ENCODE data around the gene JPT2.
"Not testable (repeated sequence)": the region's sequence is repeated elsewhere in the genome, so short reads cannot be mapped to it uniquely, and the experiment has no call there.

Gene JPT2

DNA sequence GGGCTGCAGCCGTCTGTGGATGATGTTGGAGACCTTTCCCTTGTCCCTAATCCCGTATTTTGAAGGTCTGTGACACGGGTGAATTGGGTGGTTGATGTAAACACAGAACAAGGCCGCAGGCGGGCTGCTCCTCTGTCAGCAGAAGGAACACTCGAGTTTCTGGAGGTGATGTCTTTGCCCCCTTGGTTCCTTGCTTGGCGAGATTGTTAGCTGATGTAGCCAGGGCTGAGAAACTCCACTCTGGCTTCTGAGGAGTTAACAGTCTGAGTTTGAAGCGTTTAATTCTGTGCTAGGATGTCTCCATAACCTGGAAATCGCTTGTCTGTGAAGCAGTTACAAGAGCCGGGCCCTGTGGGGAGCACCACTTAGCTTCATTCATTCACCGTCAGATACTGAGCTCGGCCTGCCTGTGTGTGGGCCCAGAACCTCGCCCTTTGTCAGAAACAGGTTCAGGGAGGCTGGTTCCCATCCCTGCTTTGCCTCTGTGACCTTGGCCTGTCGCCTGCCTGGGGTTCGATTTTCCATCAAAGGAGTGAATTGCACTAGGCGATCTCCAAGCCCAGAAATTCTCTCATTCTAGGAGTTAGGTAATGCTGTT, 29.2 kb downstream of the JPT2 start:
- DNase-seq (ENCODE audit: low read depth), result no peak

DNA sequence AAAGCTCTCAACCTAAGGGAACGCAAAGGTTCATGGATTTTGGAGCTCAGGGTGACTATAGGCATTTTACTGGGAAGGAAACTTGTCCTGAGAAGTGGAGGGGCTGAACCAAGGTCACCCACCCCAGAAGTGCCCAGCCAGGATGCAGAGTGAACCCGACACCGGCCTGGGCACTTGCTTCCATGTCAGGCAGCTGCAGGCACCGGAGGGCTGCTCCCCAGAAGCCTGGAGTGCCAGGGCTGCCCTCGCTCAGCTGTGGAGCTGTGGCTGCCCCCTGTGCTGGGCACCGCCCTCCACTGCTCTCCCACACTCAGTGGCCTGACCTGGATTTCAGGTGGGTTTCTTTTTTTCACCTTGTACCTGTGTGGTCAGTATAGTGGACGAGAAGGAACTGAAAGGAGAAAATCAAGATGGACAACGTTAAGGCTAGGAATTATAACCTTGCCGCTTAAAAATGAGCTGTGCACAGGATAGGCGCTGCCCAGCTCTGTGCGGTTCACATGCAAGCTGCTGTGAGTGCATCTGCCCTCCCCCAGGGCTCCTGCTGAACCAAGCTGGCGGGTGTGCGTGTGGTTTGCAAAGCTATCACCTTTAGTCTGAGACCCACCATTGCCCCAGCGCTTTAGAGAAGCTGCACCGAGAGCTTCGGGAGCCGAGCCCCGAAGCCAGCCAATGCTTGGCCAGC, 30.1 kb downstream of the JPT2 start:
- no peak for DNase-seq (ENCODE audit: low read depth)

DNA sequence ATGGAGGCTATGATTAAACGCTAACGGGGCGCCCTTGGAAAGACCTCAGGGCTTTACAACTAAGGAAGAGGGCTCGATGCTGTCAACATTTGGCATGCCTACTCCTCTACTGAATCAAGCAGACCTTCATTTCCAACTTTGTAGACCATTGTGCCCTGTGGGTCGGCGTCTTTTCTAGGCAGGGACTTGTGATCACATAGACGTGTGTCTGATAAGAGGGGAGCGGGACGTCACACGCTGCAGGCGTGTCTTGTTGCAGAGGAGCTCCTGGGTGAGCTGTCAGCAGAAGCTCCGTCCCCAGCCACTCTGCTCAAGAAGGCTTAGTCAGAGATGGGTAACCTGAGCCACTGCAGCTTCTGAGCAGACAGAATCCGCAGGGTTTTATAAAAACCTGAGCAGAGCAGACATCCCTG, 30.7 kb downstream of the JPT2 start:
- DNase-seq (ENCODE audit: low read depth), result no peak

DNA sequence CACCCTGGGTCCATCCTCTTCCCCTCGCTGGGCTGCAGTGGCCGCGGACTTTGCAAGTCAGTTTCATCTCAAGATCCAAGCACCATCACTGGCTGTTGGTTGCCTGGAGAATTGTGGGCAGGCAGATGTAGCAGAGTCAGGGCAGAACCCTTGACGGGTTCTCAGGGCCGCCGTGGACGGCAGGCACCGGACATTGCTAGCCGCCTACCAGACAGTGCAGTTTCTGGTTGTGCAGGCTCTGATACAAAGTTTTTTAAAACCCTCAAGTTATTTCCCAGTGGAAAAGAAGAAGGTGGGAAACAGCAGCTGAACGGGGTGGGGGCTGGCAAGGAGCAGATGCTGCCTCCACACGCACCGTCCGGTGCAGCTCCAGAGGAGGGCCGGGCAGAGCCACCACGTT, 31.3 kb downstream of the JPT2 start:
- no peak for DNase-seq (ENCODE audit: low read depth)

DNA sequence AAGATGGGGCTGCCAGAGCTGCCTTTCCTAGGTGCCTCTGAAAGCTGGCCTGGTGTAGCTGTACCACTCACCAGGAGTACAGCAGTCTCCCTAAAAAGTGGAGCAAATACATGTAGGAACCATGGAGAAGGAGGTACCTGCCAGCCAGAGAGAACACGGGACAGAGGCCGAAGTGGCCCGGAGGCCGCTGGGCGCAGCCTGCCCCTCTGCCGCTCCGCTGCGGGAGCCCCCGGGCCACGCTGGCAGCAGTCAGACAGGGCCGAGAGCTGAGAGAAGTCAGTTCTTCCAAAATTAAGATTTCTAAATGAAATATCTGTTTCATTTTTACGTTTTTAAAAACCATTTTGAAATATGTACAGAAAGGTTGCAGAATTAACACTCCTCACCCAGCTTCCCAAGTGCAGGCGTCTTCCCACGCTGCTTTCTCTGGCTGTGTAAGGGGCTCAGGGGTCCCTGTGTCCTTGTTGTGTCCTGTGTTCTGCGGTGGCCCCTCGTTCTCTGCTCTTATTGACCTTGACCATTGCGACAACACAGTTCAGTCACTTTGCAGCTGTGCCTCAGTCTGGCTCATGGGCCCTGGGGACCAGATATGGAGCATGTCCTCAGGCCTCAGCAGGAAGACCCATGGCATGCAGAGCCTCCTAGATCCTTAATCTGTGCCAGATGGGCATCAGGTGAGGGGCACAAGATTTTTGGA, 32.9 kb downstream of the JPT2 start:
- no peak for DNase-seq (ENCODE audit: low read depth)

DNA sequence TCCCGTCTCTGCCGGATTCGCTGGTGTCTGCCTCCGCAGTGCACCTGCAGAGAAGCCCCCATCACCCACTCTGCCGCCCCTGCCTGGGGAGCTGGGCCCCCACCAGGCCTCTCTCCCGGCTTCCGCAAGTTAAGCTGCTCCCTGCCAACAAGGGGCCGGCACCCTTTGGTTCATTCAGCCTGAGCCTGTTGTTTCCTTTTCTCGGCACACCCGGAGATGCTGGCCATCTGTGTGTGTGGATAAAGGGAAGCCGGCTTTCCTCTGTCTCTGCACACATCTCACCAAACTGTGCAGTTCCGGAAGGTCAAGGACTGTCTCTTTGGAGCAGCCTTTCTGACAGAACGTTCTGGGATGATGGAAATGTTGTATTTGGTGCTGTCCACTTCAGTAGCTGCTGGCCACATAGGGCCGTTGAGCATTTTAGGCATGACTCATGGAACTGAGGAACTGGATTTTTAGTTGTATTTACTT, 34.7 kb downstream of the JPT2 start:
- DNase-seq (ENCODE audit: low read depth), result no peak

DNA sequence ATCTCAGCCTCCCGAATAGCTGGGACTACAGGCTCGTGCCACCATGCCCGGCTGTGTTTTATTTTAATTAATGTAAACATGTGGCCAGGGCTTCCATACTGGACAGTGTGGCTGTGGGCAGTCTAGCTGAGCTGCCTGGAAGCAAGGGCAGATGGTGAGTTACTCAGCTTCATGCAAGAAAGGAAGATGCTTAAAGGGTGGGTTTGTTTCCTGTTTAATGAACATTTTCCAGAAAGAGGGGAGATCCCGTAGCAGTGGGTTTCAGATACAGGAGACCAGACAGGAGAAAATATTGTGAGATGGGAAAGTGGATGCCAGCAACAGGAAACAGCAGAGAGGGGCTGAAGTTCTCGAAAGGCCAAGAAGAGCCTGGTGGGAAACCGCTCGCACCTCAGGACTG, 35.3 kb downstream of the JPT2 start:
- DNase-seq (ENCODE audit: low read depth), result no peak

DNA sequence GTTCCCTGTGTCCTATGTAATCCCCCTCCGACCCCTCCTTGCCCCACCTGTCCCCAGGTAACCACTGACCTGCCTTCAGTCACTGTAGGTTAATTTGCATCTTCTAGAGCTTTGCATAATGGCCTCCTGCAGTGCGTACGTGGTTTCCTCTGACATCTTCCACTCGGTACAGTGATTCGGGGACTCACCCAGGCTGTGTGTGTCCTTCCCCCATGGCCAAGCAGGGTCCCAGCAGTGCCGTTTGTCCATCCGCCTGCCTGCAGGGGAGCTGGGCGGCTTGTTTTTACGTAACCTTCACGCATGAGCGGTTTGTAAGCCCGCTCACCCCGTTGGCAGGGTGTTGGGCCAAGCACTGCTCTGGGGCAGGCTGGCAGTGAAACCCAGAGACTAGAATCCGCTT, 35.9 kb downstream of the JPT2 start:
- DNase-seq (ENCODE audit: low read depth), result no peak

DNA sequence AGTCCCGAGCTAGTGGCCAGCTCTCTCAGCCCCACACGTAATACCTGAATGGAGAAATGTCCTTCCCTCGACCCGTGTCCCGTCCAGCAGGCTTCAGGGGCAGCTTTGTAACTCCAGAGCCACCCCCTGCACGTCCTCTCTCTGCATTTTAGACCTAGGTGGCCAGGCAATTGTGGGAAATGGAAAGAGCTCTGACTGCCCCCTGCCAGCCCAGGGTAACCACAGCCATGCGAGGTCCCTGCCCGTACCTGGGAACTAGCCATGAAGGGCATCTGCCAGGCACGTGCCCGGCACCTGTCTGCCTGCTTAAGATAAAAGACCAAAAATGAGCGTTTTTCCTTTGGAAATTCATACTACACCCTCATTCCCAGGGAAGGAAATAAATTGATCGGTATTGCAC, 37.1 kb downstream of the JPT2 start:
- no peak for DNase-seq (ENCODE audit: low read depth)

DNA sequence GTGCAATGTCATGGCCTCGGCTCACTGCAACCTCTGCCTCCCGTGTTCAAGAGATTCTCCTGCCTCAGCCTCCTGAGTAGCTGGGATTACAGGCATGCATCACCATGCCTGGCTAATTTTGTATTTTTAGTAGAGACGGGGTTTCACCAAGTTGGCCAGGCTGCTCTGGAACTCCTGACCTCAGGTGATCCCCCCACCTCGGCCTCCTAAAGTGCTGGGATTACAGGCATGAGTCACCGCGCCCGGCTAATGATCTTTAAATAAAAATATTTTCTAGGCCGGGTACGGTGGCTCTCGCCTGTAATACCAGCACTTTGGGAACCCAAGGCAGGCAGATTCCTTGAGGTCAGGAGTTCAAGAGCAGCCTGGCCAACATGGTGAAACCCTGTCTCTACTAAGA, 40.2 kb downstream of the JPT2 start:
- DNase-seq (ENCODE audit: low read depth), result not testable (repeated sequence)

DNA sequence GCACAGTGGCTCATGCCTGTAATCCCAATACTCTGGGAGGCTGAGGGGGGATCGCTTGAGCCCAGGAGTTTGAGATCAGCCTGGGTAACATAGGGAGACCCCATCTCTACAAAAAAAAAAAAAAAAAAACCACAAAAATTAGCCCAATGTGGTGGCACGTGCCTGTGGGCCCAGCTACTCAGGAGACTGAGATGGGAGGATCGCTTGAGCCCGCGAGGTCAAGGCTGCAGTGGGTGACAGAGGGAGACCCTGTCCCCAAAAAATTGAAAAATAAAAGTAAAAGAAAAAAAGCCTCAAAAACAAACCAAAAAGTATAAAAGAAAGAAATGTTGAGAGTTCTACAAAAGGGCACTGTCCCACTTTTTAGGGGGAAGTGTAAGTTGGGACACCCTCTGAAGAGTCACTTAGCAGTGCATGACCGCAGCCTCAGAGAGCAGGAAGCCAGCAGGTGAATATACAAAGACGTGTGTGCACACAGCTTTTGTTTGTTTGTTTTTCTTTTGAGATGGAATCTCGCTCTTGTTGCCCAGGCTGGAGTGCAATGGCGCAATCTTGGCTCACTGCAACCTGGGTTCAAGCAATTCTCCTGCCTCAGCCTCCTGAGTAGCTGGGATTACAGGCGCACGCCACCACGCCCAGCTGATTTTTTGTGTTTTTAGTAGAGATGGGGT, 41.6 kb downstream of the JPT2 start:
- not testable (repeated sequence) for DNase-seq (ENCODE audit: low read depth)

DNA sequence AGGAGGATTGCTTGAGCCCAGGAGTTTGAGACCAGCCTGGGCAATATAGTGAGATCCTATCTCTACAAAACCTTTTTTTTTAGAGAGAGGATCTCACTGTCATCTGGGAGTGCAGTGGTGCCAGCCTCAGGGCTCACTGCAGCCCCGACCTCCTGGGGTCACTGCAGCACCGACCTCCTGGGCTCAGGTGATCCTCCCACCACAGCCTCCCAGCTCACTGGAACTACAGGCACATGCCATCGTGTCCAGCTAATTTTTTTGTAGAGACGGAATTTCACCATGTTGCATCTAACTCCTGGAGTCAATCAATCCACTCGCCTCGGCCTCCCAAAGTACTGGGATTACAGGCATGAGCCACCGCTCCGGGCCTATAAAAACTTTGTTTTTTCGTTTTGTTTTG, 43.3 kb downstream of the JPT2 start:
- DNase-seq (ENCODE audit: low read depth), result no peak

DNA sequence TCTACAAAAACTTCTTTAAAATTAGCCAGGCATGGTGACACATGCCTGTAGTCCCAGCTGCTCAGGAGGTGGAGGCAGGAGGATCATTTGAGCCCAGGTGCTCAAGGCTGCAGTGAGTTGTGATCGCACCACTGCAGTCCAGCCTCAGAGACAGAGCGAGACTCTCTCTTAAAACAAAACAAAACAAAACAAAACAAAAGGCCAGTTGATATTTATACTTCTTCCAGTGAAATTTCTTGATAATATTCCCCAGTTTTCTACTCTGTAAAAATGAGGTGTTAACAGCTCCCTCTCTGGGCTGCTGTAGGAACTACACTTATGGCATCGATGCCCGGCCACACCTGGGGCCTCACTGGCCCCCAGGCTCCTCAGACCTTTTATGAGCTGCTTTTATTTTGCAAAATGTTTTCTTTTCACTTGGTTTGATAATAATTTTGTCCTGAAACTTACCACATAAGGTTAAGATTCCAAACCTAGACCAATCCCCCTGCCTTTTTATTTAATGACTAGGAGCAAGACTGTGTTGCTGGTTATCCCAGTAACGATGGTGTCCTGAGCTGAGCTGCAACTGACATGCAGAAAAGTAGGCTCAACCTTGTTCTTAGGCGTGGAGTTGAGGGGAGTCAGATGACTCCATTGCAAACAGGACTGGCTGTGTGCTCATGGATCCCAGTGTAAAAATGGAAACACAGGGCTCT, 45.5 kb downstream of the JPT2 start:
- peak; percentile 12 for DNase-seq (ENCODE audit: low read depth)

DNA sequence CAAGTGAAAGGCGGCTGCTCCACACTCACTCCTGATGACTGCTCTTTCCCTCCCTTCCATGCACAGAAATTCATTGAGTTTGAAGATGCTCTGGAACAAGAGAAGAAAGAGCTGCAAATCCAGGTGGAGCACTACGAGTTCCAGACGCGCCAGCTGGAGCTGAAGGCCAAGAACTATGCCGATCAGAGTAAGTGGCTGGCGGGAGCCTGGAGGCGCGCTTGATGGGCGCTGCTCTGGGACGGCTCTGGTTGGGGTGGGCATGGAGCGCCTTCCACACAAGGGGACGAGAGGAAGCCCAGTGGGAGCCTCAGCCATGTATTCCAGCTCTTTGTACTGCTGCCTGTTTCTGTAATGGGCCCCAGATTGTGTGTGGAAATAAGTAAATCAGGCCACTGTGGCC, 46.4 kb downstream of the JPT2 start:
- DNase-seq (ENCODE audit: low read depth), result no peak

DNA sequence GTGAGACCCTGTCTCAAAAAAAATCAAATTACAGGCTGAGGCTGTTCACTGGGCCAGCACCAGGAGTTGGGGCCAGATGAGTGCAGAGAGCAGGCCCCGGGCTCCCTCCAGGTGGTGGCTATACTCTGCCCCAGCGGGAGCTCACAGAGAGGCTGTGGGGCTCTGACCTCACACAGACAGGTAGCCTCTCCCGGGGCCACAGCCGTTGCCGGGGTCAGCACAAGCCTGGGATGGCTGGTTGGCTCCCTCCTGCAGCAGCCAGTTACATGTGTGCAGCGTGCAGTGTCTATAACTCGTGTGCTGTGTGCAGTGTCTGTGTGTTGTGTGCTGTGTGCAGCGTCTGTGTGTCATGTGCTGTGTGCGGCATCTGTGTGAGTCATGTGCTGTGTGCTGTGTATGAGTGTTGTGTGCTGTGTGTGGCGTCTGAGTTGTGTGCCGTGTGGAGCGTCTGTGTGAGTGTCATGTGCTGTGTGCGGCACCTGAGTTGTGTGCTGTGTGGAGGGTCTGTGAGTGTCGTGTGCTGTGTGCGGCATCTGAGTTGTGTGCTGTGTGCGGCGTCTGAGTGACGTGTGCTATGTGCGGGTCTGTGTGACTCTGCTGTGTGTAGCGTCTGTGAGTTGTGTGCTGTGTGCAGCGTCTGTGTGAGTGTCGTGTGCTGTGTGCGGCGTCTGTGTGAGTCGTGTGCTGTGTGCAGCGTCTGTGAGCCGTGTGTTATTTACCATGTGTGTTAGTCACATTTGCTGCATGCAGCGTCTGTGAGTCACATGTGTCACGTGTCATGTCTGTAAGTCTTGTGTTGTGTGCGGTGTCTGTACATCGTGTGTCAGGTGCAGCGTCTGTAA, 48.8 kb downstream of the JPT2 start:
- no peak for DNase-seq (ENCODE audit: low read depth)

DNA sequence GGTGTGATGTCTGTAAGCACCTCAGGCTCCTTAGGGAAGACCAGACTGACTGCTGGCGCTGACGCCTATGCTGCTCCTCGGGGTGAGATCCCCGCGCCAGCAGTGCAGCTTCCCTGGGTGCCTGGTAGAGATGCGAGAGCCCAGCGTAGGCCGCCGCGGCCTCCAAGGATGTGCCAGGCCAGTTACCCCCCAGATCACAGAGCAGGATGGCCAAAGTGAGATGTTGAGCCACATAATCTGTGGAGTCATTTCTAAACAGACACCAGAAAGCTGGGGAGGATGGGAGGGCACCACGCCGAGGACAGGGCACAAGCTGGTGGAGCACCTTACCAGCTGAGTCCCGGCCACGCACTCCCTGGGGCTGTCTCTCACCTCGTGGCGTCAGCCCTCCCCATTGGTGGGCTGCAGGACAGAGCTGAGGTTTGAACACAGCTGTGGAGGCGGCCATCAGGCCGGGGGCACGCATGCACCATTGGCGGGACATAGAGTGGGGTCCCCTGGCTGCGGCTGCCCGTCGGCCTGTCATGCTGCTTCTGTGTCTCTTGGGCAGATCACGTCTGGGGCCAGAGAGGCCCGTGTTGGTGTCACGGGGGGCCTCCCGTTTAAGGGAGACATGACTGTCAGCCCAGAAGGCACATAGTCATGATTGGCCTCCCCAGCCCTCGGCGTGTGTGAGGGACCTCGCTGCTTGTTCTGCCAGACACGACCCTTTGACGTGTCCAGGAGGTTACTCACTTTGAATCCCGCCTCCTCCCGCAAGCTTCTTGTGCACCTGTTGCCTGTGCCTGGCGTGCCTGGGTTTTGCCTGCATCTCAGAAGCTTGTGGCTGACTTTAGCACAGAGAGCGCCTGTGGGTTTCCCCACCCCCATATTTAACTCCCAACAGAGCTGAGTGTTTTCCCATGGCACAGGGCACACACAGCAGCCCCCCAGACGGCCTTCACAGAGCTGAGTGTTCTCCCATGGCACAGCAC, 49.9 kb downstream of the JPT2 start:
- no peak for DNase-seq (ENCODE audit: low read depth)

DNA sequence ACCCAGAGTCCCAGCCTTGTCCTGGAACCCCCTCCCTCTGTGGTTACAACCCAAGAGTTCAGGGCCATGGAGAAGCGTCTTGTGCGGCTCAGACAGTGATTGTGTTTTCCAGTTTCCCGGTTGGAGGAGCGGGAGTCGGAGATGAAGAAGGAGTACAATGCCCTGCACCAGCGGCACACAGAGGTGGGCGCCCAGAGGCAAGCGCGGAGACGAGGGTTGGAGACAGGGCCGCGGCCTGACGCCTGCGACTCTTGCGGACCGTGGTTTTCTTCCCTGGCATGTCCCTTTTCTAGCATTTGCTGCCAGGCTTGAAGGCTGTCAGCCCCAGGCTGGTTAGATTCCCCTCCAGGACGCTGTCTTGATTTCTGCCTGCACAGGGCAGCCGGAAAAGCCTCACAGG, 50.9 kb downstream of the JPT2 start:
- no peak for DNase-seq (ENCODE audit: low read depth)

DNA sequence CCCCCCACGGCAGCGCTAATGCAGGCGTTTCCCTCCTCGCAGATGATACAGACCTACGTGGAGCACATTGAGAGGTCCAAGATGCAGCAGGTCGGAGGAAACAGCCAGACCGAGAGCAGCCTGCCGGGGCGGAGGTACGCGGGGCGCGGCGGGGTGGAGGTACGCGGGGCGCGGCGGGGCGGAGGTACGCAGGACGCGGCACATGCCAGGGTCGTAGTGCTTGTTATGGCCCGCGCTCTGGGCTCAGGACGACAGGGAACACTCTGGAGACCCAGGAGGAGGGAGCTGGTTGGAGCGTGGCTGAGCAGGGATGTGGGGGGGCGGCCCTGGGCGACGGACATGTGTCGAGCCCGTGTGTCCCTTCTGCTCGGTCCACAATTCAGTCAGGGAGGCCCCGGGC, 51.4 kb downstream of the JPT2 start:
- DNase-seq (ENCODE audit: low read depth), result no peak

DNA sequence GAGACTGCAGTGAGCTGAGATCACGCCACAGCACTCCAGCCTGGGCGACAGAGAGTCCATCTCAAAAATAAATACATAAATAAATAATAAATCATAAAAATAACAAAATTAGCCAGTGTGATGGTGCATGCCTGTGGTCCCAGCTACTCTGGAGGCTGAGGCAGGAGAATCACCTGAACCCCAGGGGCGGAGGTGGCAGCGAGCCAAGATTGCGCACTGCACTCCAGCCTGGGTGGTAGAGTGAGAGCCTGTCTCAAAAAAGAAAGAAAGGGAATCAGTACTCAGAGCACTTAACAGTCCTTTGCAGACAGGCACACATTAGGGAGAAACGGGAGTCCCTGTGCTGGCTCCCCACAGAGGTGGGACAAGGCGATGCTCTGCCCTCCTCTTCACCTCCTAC, 53.0 kb downstream of the JPT2 start:
- no peak for DNase-seq (ENCODE audit: low read depth)

DNA sequence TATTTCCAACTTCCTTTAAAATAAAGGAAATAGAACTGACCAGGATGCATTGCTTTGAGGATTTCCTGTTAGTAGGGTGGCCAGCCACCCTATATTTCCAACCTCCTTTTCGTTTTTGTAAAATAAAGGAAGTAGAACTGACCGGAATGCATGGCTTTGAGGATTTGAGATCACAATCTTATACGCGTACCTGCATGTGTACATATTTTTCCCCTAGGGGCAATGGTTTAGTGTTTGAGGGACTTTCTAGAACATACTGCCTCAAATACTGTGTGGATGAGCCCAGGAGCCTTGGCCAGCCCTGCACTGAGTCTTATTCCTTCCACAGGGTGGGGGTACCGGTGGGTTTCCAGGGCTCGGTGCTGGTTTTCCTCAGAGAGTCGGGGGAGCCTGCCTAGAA, 53.5 kb downstream of the JPT2 start:
- DNase-seq (ENCODE audit: low read depth), result no peak
